ENCODE results near the gene LSM3. TPM values are rescaled to one million over a fixed set of nuclear protein-coding genes. Genes with fewer than 3 reads are reported as not detected.

The LSM3 gene
- 5.4 and 7.7 TPM in 2 replicates for total RNA-seq

GRCh38 chr3:14178247-14179113 lies at the start of gene LSM3, which contains the start of gene XPC:
Gene LSM3, plus strand, starts transcription at chr3:14178817. Its CDS starts 44 bp downstream, at chr3:14178861.
Gene XPC, minus strand, starts transcription at chr3:14178601. Its CDS starts 33 bp downstream, at chr3:14178568.

Other genes with a start within 250 kb of the LSM3 start
- 11.0 and 12.9 TPM in 2 replicates for gene CHCHD4, start 53.9 kb upstream of the LSM3 start, total RNA-seq
- 87.6 and 114 TPM in 2 replicates for gene TMEM43, start 53.8 kb upstream of the LSM3 start, total RNA-seq
- 46.9 and 62.6 TPM in 2 replicates for gene XPC, start 216 bp upstream of the LSM3 start, total RNA-seq
- 12.8 and 16.0 TPM in 2 replicates for gene SLC6A6, start 223.8 kb downstream of the LSM3 start, total RNA-seq